ENCODE results near the gene GALNT17.

The GALNT17 gene

GRCh38 chr7:71444130-71444529 lies 312.2 kb downstream of the GALNT17 start:
- Histone ChIP-seq H3K9ac (ENCODE audit: low read depth, low read length) (no peak overlapping the region), H3K27ac (ENCODE audit: low read length) (no peak overlapping the region), H3K9me3 (ENCODE audit: insufficient read depth, low read depth, low read length) (no peaks in the 10 kb centered on the region), H3K36me3 (ENCODE audit: insufficient read depth, low read depth, low read length) (no peaks in the 10 kb centered on the region), H3K4me3 (ENCODE audit: low read length) (no peak overlapping the region), H3K27me3 (ENCODE audit: insufficient read depth, low read length) (no peaks in the 10 kb centered on the region), H3K4me1 (ENCODE audit: insufficient read depth, low read length) (peaks cover 13% of the 10 kb centered on the region; the same call in 1 of the 2 replicates)

GRCh38 chr7:71453630-71454029 lies 321.7 kb downstream of the GALNT17 start:
- Histone ChIP-seq H3K9me3 (ENCODE audit: insufficient read depth, low read depth, low read length) (no peaks in the 10 kb centered on the region), H3K4me3 (ENCODE audit: low read length) (no peak overlapping the region), H3K27ac (ENCODE audit: low read length) (no peak overlapping the region), H3K27me3 (ENCODE audit: insufficient read depth, low read length) (no peaks in the 10 kb centered on the region), H3K4me1 (ENCODE audit: insufficient read depth, low read length) (peaks cover 22% of the 10 kb centered on the region), H3K9ac (ENCODE audit: low read depth, low read length) (no peak overlapping the region), H3K36me3 (ENCODE audit: insufficient read depth, low read depth, low read length) (no peaks in the 10 kb centered on the region)

DNA sequence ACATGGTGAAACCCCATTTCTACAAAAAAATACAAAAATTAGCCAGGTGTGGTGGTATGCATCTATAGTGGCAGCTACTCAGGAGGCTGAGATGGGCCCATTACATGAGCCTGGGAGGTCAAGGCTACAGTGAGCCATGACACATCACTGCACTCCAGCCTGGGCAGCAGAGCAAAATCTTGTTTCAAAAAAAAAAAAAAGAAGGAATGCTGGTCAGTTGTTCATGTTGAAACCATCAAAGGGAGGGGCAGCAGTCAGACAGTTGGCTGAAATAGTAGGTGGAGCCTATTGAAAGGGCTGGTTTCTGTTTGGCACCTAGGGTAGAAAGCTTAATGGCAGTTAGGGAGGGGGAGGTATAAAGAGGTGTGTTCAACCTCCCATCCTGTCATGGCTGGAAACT lies 323.0 kb downstream of the GALNT17 start:
- no peak overlapping the region; the same call in 1 of the 2 replicates for H3K9ac ChIP-seq (ENCODE audit: low read depth, low read length)
- no peaks in the 10 kb centered on the region for H3K9me3 ChIP-seq (ENCODE audit: insufficient read depth, low read depth, low read length)
- H3K4me1 ChIP-seq (ENCODE audit: insufficient read depth, low read length) = peaks cover 31% of the 10 kb centered on the region
- no peaks in the 10 kb centered on the region for H3K27me3 ChIP-seq (ENCODE audit: insufficient read depth, low read length)
- H3K36me3 ChIP-seq (ENCODE audit: insufficient read depth, low read depth, low read length) = no peaks in the 10 kb centered on the region
- no peak overlapping the region for H3K27ac ChIP-seq (ENCODE audit: low read length)
- no peak overlapping the region for H3K4me3 ChIP-seq (ENCODE audit: low read length)

GRCh38 chr7:71457021-71457420 lies 325.1 kb downstream of the GALNT17 start:
- peaks cover 36% of the 10 kb centered on the region for H3K4me1 ChIP-seq (ENCODE audit: insufficient read depth, low read length)
- peak overlapping the region; percentile 77 for H3K9ac ChIP-seq (ENCODE audit: low read depth, low read length)
- no peaks in the 10 kb centered on the region for H3K36me3 ChIP-seq (ENCODE audit: insufficient read depth, low read depth, low read length)
- no peaks in the 10 kb centered on the region for H3K27me3 ChIP-seq (ENCODE audit: insufficient read depth, low read length)
- H3K27ac ChIP-seq (ENCODE audit: low read length) = peak overlapping the region; percentile 77
- H3K9me3 ChIP-seq (ENCODE audit: insufficient read depth, low read depth, low read length) = no peaks in the 10 kb centered on the region
- H3K4me3 ChIP-seq (ENCODE audit: low read length) = peak overlapping the region; percentile 11; the same call in 1 of the 2 replicates

- no peaks in the 10 kb centered on the region for H3K9me3 ChIP-seq (ENCODE audit: insufficient read depth, low read depth, low read length)
- H3K4me1 ChIP-seq (ENCODE audit: insufficient read depth, low read length) = peaks cover 32% of the 10 kb centered on the region
- peak overlapping the region; percentile 77 for H3K27ac ChIP-seq (ENCODE audit: low read length)
- no peaks in the 10 kb centered on the region for H3K27me3 ChIP-seq (ENCODE audit: insufficient read depth, low read length)
- peak overlapping the region; percentile 77 for H3K9ac ChIP-seq (ENCODE audit: low read depth, low read length)
- H3K4me3 ChIP-seq (ENCODE audit: low read length) = peak overlapping the region; percentile 6; the same call in 1 of the 2 replicates
- no peaks in the 10 kb centered on the region for H3K36me3 ChIP-seq (ENCODE audit: insufficient read depth, low read depth, low read length)
These were observed 326.1 kb downstream of the GALNT17 start for GRCh38 chr7:71457846-71458590.

- H3K4me3 ChIP-seq (ENCODE audit: low read length) = no peak overlapping the region
- no peaks in the 10 kb centered on the region for H3K9me3 ChIP-seq (ENCODE audit: insufficient read depth, low read depth, low read length)
- H3K27me3 ChIP-seq (ENCODE audit: insufficient read depth, low read length) = no peaks in the 10 kb centered on the region
- H3K27ac ChIP-seq (ENCODE audit: low read length) = peak overlapping the region; percentile 9
- H3K36me3 ChIP-seq (ENCODE audit: insufficient read depth, low read depth, low read length) = no peaks in the 10 kb centered on the region
- peak overlapping the region; percentile 27; the same call in 1 of the 2 replicates for H3K9ac ChIP-seq (ENCODE audit: low read depth, low read length)
- H3K4me1 ChIP-seq (ENCODE audit: insufficient read depth, low read length) = peaks cover 30% of the 10 kb centered on the region
These were observed 327.2 kb downstream of the GALNT17 start for GRCh38 chr7:71459132-71459531.

GRCh38 chr7:71461572-71461971 lies 329.6 kb downstream of the GALNT17 start:
- Histone ChIP-seq H3K27ac (ENCODE audit: low read length) (peak overlapping the region; percentile 37), H3K4me1 (ENCODE audit: insufficient read depth, low read length) (peaks cover 47% of the 10 kb centered on the region), H3K9ac (ENCODE audit: low read depth, low read length) (no peak overlapping the region; the same call in 1 of the 2 replicates), H3K27me3 (ENCODE audit: insufficient read depth, low read length) (no peaks in the 10 kb centered on the region), H3K9me3 (ENCODE audit: insufficient read depth, low read depth, low read length) (no peaks in the 10 kb centered on the region), H3K4me3 (ENCODE audit: low read length) (no peak overlapping the region), H3K36me3 (ENCODE audit: insufficient read depth, low read depth, low read length) (no peaks in the 10 kb centered on the region)

DNA sequence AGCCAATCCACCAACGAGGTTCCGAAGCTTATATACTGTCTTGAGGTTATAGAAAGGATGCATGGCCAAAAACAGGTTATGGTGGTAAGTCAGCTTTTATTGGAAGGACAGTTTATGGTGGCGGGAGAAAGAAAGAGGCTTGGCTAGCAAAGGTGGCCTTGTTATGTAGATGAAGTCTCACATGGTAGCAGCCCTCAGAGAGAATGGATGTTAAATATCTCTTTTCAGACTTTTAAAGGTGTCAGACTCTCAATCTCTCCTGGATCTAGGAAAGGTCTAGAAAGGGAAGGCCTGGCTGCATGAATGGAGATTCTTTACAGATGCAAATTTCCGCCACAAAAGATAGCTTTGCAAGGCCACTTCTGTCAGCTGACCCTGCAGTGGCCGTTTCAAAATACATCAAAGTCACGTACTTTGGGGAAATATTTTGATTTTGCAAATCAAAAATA lies 333.8 kb downstream of the GALNT17 start:
- Histone ChIP-seq H3K4me1 (ENCODE audit: insufficient read depth, low read length) (peaks cover 43% of the 10 kb centered on the region; the same call in 1 of the 2 replicates), H3K27me3 (ENCODE audit: insufficient read depth, low read length) (no peaks in the 10 kb centered on the region), H3K9ac (ENCODE audit: low read depth, low read length) (peak overlapping the region; percentile 65), H3K36me3 (ENCODE audit: insufficient read depth, low read depth, low read length) (no peaks in the 10 kb centered on the region), H3K4me3 (ENCODE audit: low read length) (peak overlapping the region; percentile 34; the same call in 1 of the 2 replicates), H3K27ac (ENCODE audit: low read length) (peak overlapping the region; percentile 81), H3K9me3 (ENCODE audit: insufficient read depth, low read depth, low read length) (no peaks in the 10 kb centered on the region)

- Histone ChIP-seq H3K4me1 (ENCODE audit: insufficient read depth, low read length) (peaks cover 45% of the 10 kb centered on the region; the same call in 1 of the 2 replicates), H3K27me3 (ENCODE audit: insufficient read depth, low read length) (no peaks in the 10 kb centered on the region), H3K36me3 (ENCODE audit: insufficient read depth, low read depth, low read length) (no peaks in the 10 kb centered on the region), H3K9ac (ENCODE audit: low read depth, low read length) (peak overlapping the region; percentile 40; the same call in 1 of the 2 replicates), H3K4me3 (ENCODE audit: low read length) (peak overlapping the region; percentile 34; the same call in 1 of the 2 replicates), H3K9me3 (ENCODE audit: insufficient read depth, low read depth, low read length) (no peaks in the 10 kb centered on the region), H3K27ac (ENCODE audit: low read length) (peak overlapping the region; percentile 81)
These were observed 334.7 kb downstream of the GALNT17 start for GRCh38 chr7:71466448-71467145.

- Histone ChIP-seq H3K36me3 (ENCODE audit: insufficient read depth, low read depth, low read length) (peaks cover 7% of the 10 kb centered on the region; the same call in 1 of the 2 replicates), H3K4me1 (ENCODE audit: insufficient read depth, low read length) (peaks cover 55% of the 10 kb centered on the region), H3K9me3 (ENCODE audit: insufficient read depth, low read depth, low read length) (peaks cover 10% of the 10 kb centered on the region), H3K27me3 (ENCODE audit: insufficient read depth, low read length) (no peaks in the 10 kb centered on the region), H3K27ac (ENCODE audit: low read length) (peak overlapping the region; percentile 99), H3K4me3 (ENCODE audit: low read length) (no peak overlapping the region), H3K9ac (ENCODE audit: low read depth, low read length) (peak overlapping the region; percentile 68; the same call in 1 of the 2 replicates)
These were observed 338.4 kb downstream of the GALNT17 start for GRCh38 chr7:71470326-71470725.

GRCh38 chr7:71470830-71471229 lies 338.9 kb downstream of the GALNT17 start:
- no peaks in the 10 kb centered on the region for H3K27me3 ChIP-seq (ENCODE audit: insufficient read depth, low read length)
- peak overlapping the region; percentile 99 for H3K27ac ChIP-seq (ENCODE audit: low read length)
- no peak overlapping the region; the same call in 1 of the 2 replicates for H3K4me3 ChIP-seq (ENCODE audit: low read length)
- H3K36me3 ChIP-seq (ENCODE audit: insufficient read depth, low read depth, low read length) = peaks cover 7% of the 10 kb centered on the region; the same call in 1 of the 2 replicates
- H3K9ac ChIP-seq (ENCODE audit: low read depth, low read length) = peak overlapping the region; percentile 68; the same call in 1 of the 2 replicates
- peaks cover 51% of the 10 kb centered on the region for H3K4me1 ChIP-seq (ENCODE audit: insufficient read depth, low read length)
- H3K9me3 ChIP-seq (ENCODE audit: insufficient read depth, low read depth, low read length) = peaks cover 12% of the 10 kb centered on the region
